HepG2 (cell line): ENCODE results near the gene ARHGAP21. TPM values are rescaled to one million over a fixed set of nuclear protein-coding genes. Genes with fewer than 3 reads are reported as not detected.
A peak's percentile ranks its signal among the peaks of the same experiment; 100 is the strongest.

ENCODE experiments used
- ATAC-seq: fragments of 200-7000 bp; cut with Tn5 transposase; 3 replicates; pipeline ENCODE4 v1.9.1; 2020; ENCODE audit warnings: mild to moderate bottlenecking, moderate library complexity
- BruUV-seq: library from RNA; stranded (reverse); fragments of 400-500 nt; replicated peaks from 2 replicates; lab custom pipeline; 2021; lab: Mats Ljungman, UMichigan
- CTCF ChIA-PET: fragments of 300-600 bp; formaldehyde crosslinking; extraction: SDS; loops from one replicate; lab custom pipeline; 2021; ENCODE audit warnings: low total read pairs, inconsistent platforms, low intra/inter-chr PET ratio; lab: Yijun Ruan, JAX
- POLR2A ChIA-PET: fragments of 350-600 bp; sonication (Branson Sonifier 250); formaldehyde crosslinking; loops from one replicate; lab custom pipeline; 2020; ENCODE audit warnings: antibody characterized with exemption, inconsistent platforms; lab: Yijun Ruan, JAX
- DNase-seq: peaks from one replicate; pipeline ENCODE4 v3.0.0-alpha.2; 2015; ENCODE audit warnings: low spot score
- FAIRE-seq: peaks from 3 replicates; lab custom pipeline; 2011; peaks lifted over from hg19 to GRCh38; lab: Jason Lieb, UNC
- H2AFZ ChIP-seq: one replicate; pipeline ENCODE4 v1.6.1; 2011; ENCODE audit warnings: low read length, inconsistent platforms
- H3K27ac ChIP-seq: fragments of 300-600 bp; 3 replicates; pipeline ENCODE4 v1.8.0; 2011; ENCODE audit warnings: mixed run types, mild to moderate bottlenecking, mixed read lengths, low read length, inconsistent platforms; ENCODE audit not compliant: insufficient read depth; ENCODE audit errors: extremely low read length
- H3K27me3 ChIP-seq, 2 experiments: fragments of 200-600 bp in 1 of 2; 2 replicates in 1 of 2; 3 replicates in 1 of 2; pipeline versions ENCODE4 v1.6.0 to v1.8.0; 2011; ENCODE audit warnings: low read length in 2 of 2, mild to moderate bottlenecking in 2 of 2, moderate library complexity in 2 of 2, inconsistent platforms in 1 of 2; ENCODE audit not compliant: insufficient read depth in 2 of 2, control insufficient read depth in 1 of 2
- H3K36me3 ChIP-seq, 2 experiments: fragments of 200-600 bp in 1 of 2; replicated peaks in 1 of 2; 2 replicates in 1 of 2; 3 replicates in 1 of 2; pipeline versions ENCODE4 v1.5.1 to v1.8.0; 2011; ENCODE audit warnings: low read length in 2 of 2, inconsistent platforms in 1 of 2; ENCODE audit not compliant: insufficient read depth in 2 of 2, control insufficient read depth in 1 of 2
- H3K4me1 ChIP-seq: 2 replicates; pipeline ENCODE4 v1.5.1; 2012; ENCODE audit warnings: low read length, inconsistent platforms; ENCODE audit not compliant: insufficient read depth
- H3K4me2 ChIP-seq: 2 replicates; pipeline ENCODE4 v1.6.0; 2011; ENCODE audit warnings: low read depth, low read length, inconsistent platforms
- H3K4me3 ChIP-seq, 3 experiments: fragments of 200-600 bp in 1 of 3; sonication (generic), shearing (Covaris generic) in 1 of 3; replicated peaks in 1 of 3; 2 replicates each; pipeline ENCODE4 v1.5.1; 2011 to 2016; ENCODE audit warnings: low read length in 3 of 3, inconsistent platforms in 2 of 3, low read depth in 2 of 3, mild to moderate bottlenecking in 2 of 3, control low read depth in 1 of 3, mixed read lengths in 1 of 3; ENCODE audit not compliant: insufficient read depth in 1 of 3
- H3K79me2 ChIP-seq: one replicate; pipeline ENCODE4 v1.6.1; 2011; ENCODE audit warnings: low read length, inconsistent platforms; ENCODE audit not compliant: insufficient read depth
- H3K9ac ChIP-seq: 2 replicates; pipeline ENCODE4 v1.6.0; 2011; ENCODE audit warnings: mild to moderate bottlenecking, low read depth, low read length, inconsistent platforms; ENCODE audit not compliant: insufficient read depth
- H3K9me3 ChIP-seq: 2 replicates; pipeline ENCODE4 v1.5.1; 2012; ENCODE audit warnings: mild to moderate bottlenecking, low read length
- H4K20me1 ChIP-seq: 2 replicates; pipeline ENCODE4 v1.6.0; 2011; ENCODE audit warnings: inconsistent platforms, mild to moderate bottlenecking, low read length, moderate library complexity; ENCODE audit not compliant: insufficient read depth
- ARNT ChIP-seq: fragments of 450-650 bp; IDR thresholded peaks from 2 replicates; pipeline ENCODE4 v1.6.1; 2017
- EHMT2 ChIP-seq: fragments of 200-600 bp; sonication (generic); IDR thresholded peaks from 2 replicates; pipeline ENCODE4 v1.7.0; 2017; ENCODE audit warnings: antibody characterized with exemption, low read depth, low read length, borderline replicate concordance
- FIP1L1 ChIP-seq: fragments of 200-400 bp; formaldehyde crosslinking; IDR thresholded peaks from 2 replicates; pipeline ENCODE4 v1.6.1; 2018; ENCODE audit warnings: low read depth, mild to moderate bottlenecking, low read length, moderate library complexity, borderline replicate concordance; ENCODE audit not compliant: insufficient read depth
- FOXK2 ChIP-seq: fragments of 450-650 bp; IDR thresholded peaks from 2 replicates; pipeline ENCODE4 v1.6.1; 2016
- GABPA ChIP-seq, 2 experiments: IDR thresholded peaks; 2 replicates each; pipeline ENCODE4 v1.6.1; 2011 to 2016; ENCODE audit warnings: low read depth in 2 of 2, low read length in 1 of 2, missing biosample characterization in 1 of 2, missing genetic modification characterization in 1 of 2
- HIVEP1 ChIP-seq: sonication (generic); formaldehyde crosslinking; IDR thresholded peaks from 2 replicates; pipeline ENCODE4 v1.4.0; 2020; ENCODE audit warnings: mild to moderate bottlenecking, missing genetic modification reagents
- KLF13 ChIP-seq: sonication (generic); formaldehyde crosslinking; IDR thresholded peaks from 2 replicates; pipeline ENCODE4 v1.4.0; 2020; ENCODE audit warnings: mild to moderate bottlenecking, missing genetic modification reagents
- KMT2A ChIP-seq: sonication (generic); formaldehyde crosslinking; IDR thresholded peaks from 2 replicates; pipeline ENCODE4 v1.4.0; 2020; ENCODE audit warnings: missing genetic modification reagents
- MLLT10 ChIP-seq: sonication (generic); formaldehyde crosslinking; IDR thresholded peaks from 2 replicates; pipeline ENCODE4 v1.4.0; 2020; ENCODE audit warnings: missing genetic modification reagents
- RAD21 ChIP-seq: fragments of 450-650 bp; formaldehyde crosslinking; IDR thresholded peaks from 2 replicates; pipeline ENCODE4 v1.5.0; 2020; ENCODE audit warnings: mild to moderate bottlenecking
- SAP130 ChIP-seq: IDR thresholded peaks from 2 replicates; pipeline ENCODE4 v1.6.1; 2016; ENCODE audit warnings: low read depth
- SRY ChIP-seq: sonication (generic); formaldehyde crosslinking; IDR thresholded peaks from 2 replicates; pipeline ENCODE4 v1.8.0; 2022; ENCODE audit warnings: mild to moderate bottlenecking, missing genetic modification reagents
- ZBTB21 ChIP-seq: sonication (generic); formaldehyde crosslinking; IDR thresholded peaks from 2 replicates; pipeline ENCODE4 v1.4.0; 2020; ENCODE audit warnings: missing genetic modification reagents
- ZBTB7B ChIP-seq: sonication (generic); formaldehyde crosslinking; IDR thresholded peaks from 2 replicates; pipeline ENCODE4 v1.4.0; 2020; ENCODE audit warnings: missing genetic modification reagents
- ZFP41 ChIP-seq: sonication (generic); formaldehyde crosslinking; IDR thresholded peaks from 2 replicates; pipeline ENCODE4 v1.4.0; 2020; ENCODE audit warnings: mild to moderate bottlenecking, missing genetic modification reagents, borderline replicate concordance
- ZNF609 ChIP-seq: sonication (generic); formaldehyde crosslinking; IDR thresholded peaks from 2 replicates; pipeline ENCODE4 v1.4.0; 2020; ENCODE audit warnings: mild to moderate bottlenecking, missing genetic modification reagents, borderline replicate concordance
- ZNF674 ChIP-seq: sonication (generic); formaldehyde crosslinking; IDR thresholded peaks from 2 replicates; pipeline ENCODE4 v1.5.0; 2020; ENCODE audit warnings: low read depth, mild to moderate bottlenecking, missing genetic modification reagents
- ZNF703 ChIP-seq: sonication (generic); formaldehyde crosslinking; IDR thresholded peaks from 2 replicates; pipeline ENCODE4 v1.5.1; 2020; ENCODE audit warnings: missing genetic modification reagents, mild to moderate bottlenecking, moderate library complexity, borderline replicate concordance
- WGBS: methylation state at CpG from one replicate; pipeline ENCODE4 v1.1.6; 2017; ENCODE audit warnings: low lambda C conversion rate; 5-methylcytosine and 5-hydroxymethylcytosine counted together
- in situ Hi-C: cut with HindIII; loops from 2 replicates; pipeline ENCODE4 v1.10.0; 2017; ENCODE audit warnings: low pct_unique_long_range_greater_than_20kb; ENCODE audit not compliant: extremely low pct_ligation_motif_present
- intact Hi-C: fragments of 100-400 bp; cut with micrococcal nuclease; formaldehyde crosslinking; loops from one replicate; pipeline ENCODE4 v1.10.0; 2022; ENCODE audit not compliant: unreplicated experiment
- polyA plus RNA-seq, 8 experiments: library from polyadenylated mRNA; depleted of rRNA in 3 of 8; stranded (reverse) in 7 of 8; unstranded in 1 of 8; fragments of >200 nt; fragmentation: Illumina TruSeq in 4 of 8; extraction: Trizol in 4 of 8; gene quantifications; 2 replicates each; pipeline versions ENCODE4 v1.2.1 to v1.2.3, GENCODE V29; 2011 to 2016; ENCODE audit warnings: low read depth in 4 of 8, missing spikeins in 1 of 8, mixed read lengths in 1 of 8; ENCODE audit not compliant: insufficient read depth in 1 of 8
- total RNA-seq, 5 experiments: library from RNA; depleted of rRNA; stranded (reverse); fragments of >200 nt; fragmentation: Illumina TruSeq; extraction: Trizol; gene quantifications; 2 replicates each; pipeline ENCODE4 v1.2.3, GENCODE V29; 2016; ENCODE audit warnings: low read depth in 1 of 5

ARHGAP21 gene
- total and polyA plus RNA-seq, 2 of the 13 experiments (the other 11 are each of a cell fraction or from before 2014, with no cell fraction given), result 23.9 to 26.6 TPM

- 0% methylated on average over 20 of the region's 84 CpGs for WGBS
- intact Hi-C loops (loop anchor here (2.0 to 5.0 kb wide), 2 partner anchors 16 to 294 kb away; partner anchors contain the start of genes ENKUR and THNSL1), in situ Hi-C loops (loop anchor here (10.0 kb wide), 1 partner anchor 292 kb away; the partner anchor contains the start of genes ENKUR and THNSL1)
- DNase-seq, result peak; percentile 41
- H3K36me3 ChIP-seq, result no peaks in the 10 kb centered on the region
- no peak overlapping the region for H2AFZ ChIP-seq
- no peak for FAIRE-seq
- ChIA-PET POLR2A (interaction anchor here (0.7 to 2.8 kb wide), 3 partner anchors 16 to 357 kb away, joined by 3 to 11 read pairs (median 4); no protein-coding TSS in a partner anchor), CTCF (no interaction called here)
- H3K4me2 ChIP-seq, result peak overlapping the region; percentile 87
- ATAC-seq, result peak; percentile 50
- peak overlapping the region; percentile 85 for H3K9ac ChIP-seq
- no TSS peak for BruUV-seq
- no peaks in the 10 kb centered on the region for H3K27me3 ChIP-seq
- peaks cover 47% of the 10 kb centered on the region for H3K79me2 ChIP-seq
- H3K4me1 ChIP-seq, result peaks cover 44% of the 10 kb centered on the region
- H3K9me3 ChIP-seq, result no peaks in the 10 kb centered on the region
- H3K4me3 ChIP-seq, result peak overlapping the region; percentile 66 to 84 (median 81)
- H3K27ac ChIP-seq, result peak overlapping the region; percentile 88
- H4K20me1 ChIP-seq, result peaks cover 13% of the 10 kb centered on the region
- TF ChIP-seq FIP1L1 (no peak), FOXK2 (no peak), KLF13 (CRISPR knock-in tag) (no peak), EHMT2 (no peak), ZNF674 (CRISPR knock-in tag) (no peak; the same call in 1 of the 2 replicates), GABPA (IDR thresholded peaks at IDR 0.05; ENCODE audit: low read depth, low read length) (no peak), GABPA (CRISPR knock-in tag; IDR thresholded peaks at IDR 0.05; ENCODE audit: low read depth) (0 out of 2 replicates have a peak, but pooled peaks have one; percentile 14), ZFP41 (CRISPR knock-in tag) (no peak), KMT2A (no peak), MLLT10 (CRISPR knock-in tag) (no peak), ZBTB21 (CRISPR knock-in tag) (no peak), ARNT (no peak), SAP130 (CRISPR knock-in tag) (peak; percentile 43), ZBTB7B (CRISPR knock-in tag) (peak; percentile 31; the same call in 1 of the 2 replicates), HIVEP1 (CRISPR knock-in tag) (no peak; the same call in 1 of the 2 replicates), SRY (CRISPR knock-in tag) (peak; percentile 29; the same call in 1 of the 2 replicates), ZNF609 (CRISPR knock-in tag) (0 out of 2 replicates have a peak, but pooled peaks have one; percentile 18), RAD21 (no peak), ZNF703 (CRISPR knock-in tag) (peak; percentile 55; the same call in 1 of the 2 replicates)
These were observed 856 bp downstream of the ARHGAP21 start for GRCh38 chr10:24722676-24723385.
